Stimulated activated CD4-positive, alpha-beta T cell treated with anti-CD3 and anti-CD28 coated beads, Interleukin-2, amount 100 ng/mL, for 4 hours (primary cell): Measurements from ENCODE around the gene FAM227B.
"Not testable (repeated sequence)": the region's sequence is repeated elsewhere in the genome, so short reads cannot be mapped to it uniquely, and the experiment has no call there.

Source experiments
- DNase-seq: peaks from one replicate; pipeline ENCODE4 v3.0.0-alpha.2; 2020; ENCODE audit warnings: low read depth

FAM227B gene

GRCh38 chr15:49372366-49372765, 248.3 kb downstream of the FAM227B start:
- DNase-seq = no peak

- DNase-seq = no peak
Observed at GRCh38 chr15:49370782-49371181, 249.8 kb downstream of the FAM227B start.

GRCh38 chr15:49366496-49366895, 254.1 kb downstream of the FAM227B start:
- no peak for DNase-seq

GRCh38 chr15:49361370-49361769, 259.2 kb downstream of the FAM227B start:
- no peak for DNase-seq

GRCh38 chr15:49354439-49354838, 266.2 kb downstream of the FAM227B start:
- DNase-seq = not testable (repeated sequence)

- no peak for DNase-seq
Observed at GRCh38 chr15:49343546-49343945, 277.1 kb downstream of the FAM227B start.

GRCh38 chr15:49339656-49340055, 281.0 kb downstream of the FAM227B start:
- DNase-seq = no peak

- no peak for DNase-seq
Observed at GRCh38 chr15:49331951-49332350, 288.7 kb downstream of the FAM227B start.

- no peak for DNase-seq
Observed at GRCh38 chr15:49331442-49331841, 289.2 kb downstream of the FAM227B start.

GRCh38 chr15:49330166-49330565, 290.5 kb downstream of the FAM227B start:
- no peak for DNase-seq

- DNase-seq = no peak
Observed at GRCh38 chr15:49328941-49329340, 291.7 kb downstream of the FAM227B start.

GRCh38 chr15:49327927-49328326, 292.7 kb downstream of the FAM227B start:
- no peak for DNase-seq

- DNase-seq = no peak
Observed at GRCh38 chr15:49323207-49323606, 297.4 kb downstream of the FAM227B start.

GRCh38 chr15:49320351-49320750, 300.3 kb downstream of the FAM227B start:
- DNase-seq = no peak

GRCh38 chr15:49315391-49315823, 305.2 kb downstream of the FAM227B start:
- no peak for DNase-seq

- DNase-seq = no peak
Observed at GRCh38 chr15:49314716-49315115, 305.9 kb downstream of the FAM227B start.

- no peak for DNase-seq
Observed at GRCh38 chr15:49313650-49314049, 307.0 kb downstream of the FAM227B start.

- DNase-seq = no peak
Observed at GRCh38 chr15:49309889-49310288, 310.7 kb downstream of the FAM227B start.

- DNase-seq = no peak
Observed at GRCh38 chr15:49308686-49309085, 311.9 kb downstream of the FAM227B start.

- no peak for DNase-seq
Observed at GRCh38 chr15:49306551-49306950, 314.1 kb downstream of the FAM227B start.

- DNase-seq = no peak
Observed at GRCh38 chr15:49303003-49303402, 317.6 kb downstream of the FAM227B start.

- no peak for DNase-seq
Observed at GRCh38 chr15:49301562-49301961, 319.1 kb downstream of the FAM227B start.

- DNase-seq = no peak
Observed at GRCh38 chr15:49300856-49301255, 319.8 kb downstream of the FAM227B start.

GRCh38 chr15:49297584-49297983, 323.0 kb downstream of the FAM227B start:
- no peak for DNase-seq

- no peak for DNase-seq
Observed at GRCh38 chr15:49296258-49296657, 324.4 kb downstream of the FAM227B start.
